A673 (cell line): ENCODE measurements around the gene PCDHGB6. TPM values are rescaled to one million over a fixed set of nuclear protein-coding genes. Genes with fewer than 3 reads are reported as not detected.
A peak's percentile ranks its signal among the peaks of the same experiment; 100 is the strongest.
"Not testable (repeated sequence)": the region's sequence is repeated elsewhere in the genome, so short reads cannot be mapped to it uniquely, and the experiment has no call there.

Experiments
- BruUV-seq: library from RNA; stranded (reverse); fragments of 400-500 nt; replicated peaks from 2 replicates; lab custom pipeline; 2021; lab: Mats Ljungman, UMichigan
- CTCF ChIA-PET: fragments of 300-600 bp; sonication (Branson Sonifier 250); formaldehyde crosslinking; loops from one replicate; lab custom pipeline; 2022; ENCODE audit warnings: antibody characterized with exemption; lab: Charles Lee
- POLR2A ChIA-PET: fragments of 300-600 bp; sonication (Branson Sonifier 250); formaldehyde crosslinking; loops from one replicate; lab custom pipeline; 2022; ENCODE audit warnings: antibody characterized with exemption; ENCODE audit not compliant: low non-redundant PET; lab: Charles Lee
- DNase-seq: peaks from one replicate; pipeline ENCODE4 v3.0.0-alpha.2; 2015; ENCODE audit warnings: low spot score
- H3K27ac ChIP-seq: fragments of 200-600 bp; sonication (generic); 2 replicates; pipeline ENCODE4 v1.5.1; 2016; ENCODE audit warnings: mixed run types, low read depth, mild to moderate bottlenecking, mixed read lengths, antibody characterized with exemption, low read length; ENCODE audit not compliant: poor library complexity, severe bottlenecking
- H3K27me3 ChIP-seq: fragments of 200-600 bp; sonication (generic); replicated peaks from 2 replicates; pipeline ENCODE4 v1.6.1; 2017; ENCODE audit warnings: mixed run types, low read depth, mild to moderate bottlenecking, mixed read lengths, antibody characterized with exemption, low read length; ENCODE audit not compliant: insufficient read depth, poor library complexity
- H3K36me3 ChIP-seq: fragments of 200-600 bp; sonication (generic); 2 replicates; pipeline ENCODE4 v1.6.1; 2016; ENCODE audit warnings: mixed run types, mild to moderate bottlenecking, mixed read lengths, antibody characterized with exemption, low read length; ENCODE audit not compliant: insufficient read depth, poor library complexity, severe bottlenecking
- H3K4me1 ChIP-seq: fragments of 200-600 bp; sonication (generic); 2 replicates; pipeline ENCODE4 v1.6.1; 2017; ENCODE audit warnings: mixed run types, mild to moderate bottlenecking, mixed read lengths, antibody characterized with exemption, low read length; ENCODE audit not compliant: insufficient read depth, poor library complexity, severe bottlenecking
- H3K4me3 ChIP-seq: fragments of 200-600 bp; sonication (generic); 2 replicates; pipeline ENCODE4 v1.5.1; 2016; ENCODE audit warnings: low read depth, mixed run types, mild to moderate bottlenecking, mixed read lengths, low read length; ENCODE audit not compliant: poor library complexity, severe bottlenecking
- H3K9me3 ChIP-seq: fragments of 200-600 bp; sonication (generic); 2 replicates; pipeline ENCODE4 v1.6.1; 2016; ENCODE audit warnings: mixed run types, low read depth, mild to moderate bottlenecking, mixed read lengths, antibody characterized with exemption, low read length; ENCODE audit not compliant: poor library complexity, severe bottlenecking
- CTCF ChIP-seq: fragments of 300-800, 200-600 bp; sonication (generic); conservative IDR thresholded peaks from 2 replicates; pipeline ENCODE4 v1.5.1; 2017; ENCODE audit warnings: low read depth, mild to moderate bottlenecking, antibody characterized with exemption, low read length, moderate library complexity, mixed read lengths
- EZH2 ChIP-seq: fragments of 200-600 bp; sonication (generic); IDR thresholded peaks from 2 replicates; pipeline ENCODE4 v1.6.1; 2017; ENCODE audit warnings: borderline replicate concordance, low read depth, mild to moderate bottlenecking, mixed read lengths, antibody characterized with exemption, low read length; ENCODE audit not compliant: poor library complexity, severe bottlenecking
- intact Hi-C: fragments of 100-400 bp; cut with micrococcal nuclease; formaldehyde crosslinking; loops from one replicate; pipeline ENCODE4 v1.10.0; 2022; ENCODE audit not compliant: unreplicated experiment
- total RNA-seq: library from RNA; stranded (reverse); gene quantifications from 2 replicates; pipeline ENCODE4 v1.2.3, GENCODE V29; 2021

Gene PCDHGB6
- total RNA-seq, 1 experiment from 2014 or later = 4.6 TPM

- Histone ChIP-seq H3K9me3 (peaks cover 87% of the 10 kb centered on the region), H3K36me3 (peaks cover 12% of the 10 kb centered on the region)
- POLR2A ChIA-PET, intact Hi-C loops, H3K4me1 ChIP-seq, H3K27ac ChIP-seq, H3K4me3 ChIP-seq, BruUV-seq, H3K27me3 ChIP-seq: not testable (repeated sequence)
- peak; percentile 24 for DNase-seq
- CTCF ChIA-PET = interaction anchor here (1.1 kb wide), 1 partner anchor 143 kb away, joined by 8 read pairs; no protein-coding TSS in a partner anchor
- 0 out of 2 replicates have a peak, but pooled peaks have one; percentile 37 for TF ChIP-seq CTCF
Observed at GRCh38 chr5:141417494-141418172, 9.8 kb downstream of the PCDHGB6 start, which contains the start of gene PCDHGB7. Gene PCDHGB7 (plus strand): TSS chr5:141417677. CDS start chr5:141417860, 183 bp downstream.

- no peak overlapping the region for H3K27ac ChIP-seq
- intact Hi-C loops = no loop called here
- no peaks in the 10 kb centered on the region for H3K27me3 ChIP-seq
- H3K36me3 ChIP-seq = no peaks in the 10 kb centered on the region
- DNase-seq = no peak
- H3K4me1 ChIP-seq = no peaks in the 10 kb centered on the region
- POLR2A ChIA-PET = no interaction called here
- TF ChIP-seq EZH2 (no peak), CTCF (no peak)
- BruUV-seq = no TSS peak
- no peak overlapping the region for H3K4me3 ChIP-seq
- CTCF ChIA-PET = interaction anchor here (3.1 kb wide), 1 partner anchor 145 kb away, joined by 15 read pairs; no protein-coding TSS in a partner anchor
- H3K9me3 ChIP-seq = peaks cover 87% of the 10 kb centered on the region
Observed at GRCh38 chr5:141419074-141419880, 11.5 kb downstream of the PCDHGB6 start.

DNA sequence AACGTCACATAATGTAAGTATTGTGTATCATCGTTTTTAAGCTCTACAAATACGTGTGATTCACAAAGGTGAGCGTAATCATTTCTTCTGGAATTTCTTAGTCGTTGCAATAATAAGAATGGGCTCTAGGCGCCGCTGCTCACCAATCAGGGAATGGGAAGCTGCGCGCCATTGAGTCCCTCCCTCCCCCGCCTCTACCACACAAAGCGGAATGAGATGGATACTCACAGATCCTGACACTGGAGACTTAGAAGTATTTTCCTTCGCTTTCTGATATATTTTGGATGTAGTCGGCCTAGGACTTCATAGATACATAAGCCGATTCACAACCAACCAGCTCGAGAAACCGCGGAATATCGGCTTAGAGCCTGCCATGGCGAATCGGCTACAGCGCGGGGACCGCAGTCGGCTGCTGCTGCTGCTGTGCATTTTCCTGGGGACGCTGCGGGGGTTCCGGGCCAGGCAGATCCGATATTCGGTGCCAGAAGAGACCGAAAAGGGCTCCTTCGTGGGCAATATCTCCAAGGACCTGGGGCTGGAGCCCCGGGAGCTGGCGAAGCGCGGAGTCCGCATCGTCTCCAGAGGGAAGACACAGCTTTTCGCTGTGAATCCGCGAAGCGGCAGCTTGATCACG is 13.2 kb downstream of the PCDHGB6 start, which contains the start of gene PCDHGA11:
TSS of gene PCDHGA11 (plus strand) at position 197 of the 634 bp plus-strand sequence. CDS start at position 374, 177 bp downstream.
- ChIA-PET POLR2A (no interaction called here), CTCF (interaction anchor here (0.6 to 3.1 kb wide), 10 partner anchors 9 to 146 kb away, joined by 3 to 15 read pairs (median 5); partner anchors contain the start of genes PCDHGA12 and PCDHGB3)
- Histone ChIP-seq H3K36me3 (peaks cover 10% of the 10 kb centered on the region), H3K4me3 (peak within 1 kb of the TSS; percentile 53), H3K9me3 (peaks cover 95% of the 10 kb centered on the region), H3K27ac (peak within 1 kb of the TSS; percentile 77), H3K4me1 (no peaks in the 10 kb centered on the region), H3K27me3 (no peaks in the 10 kb centered on the region)
- BruUV-seq = TSS peak; percentile 67
- intact Hi-C loops = loop anchor here (1.0 kb wide), 2 partner anchors 103 to 136 kb away; no protein-coding TSS in a partner anchor
- TF ChIP-seq EZH2 = no peak
- TF ChIP-seq CTCF = peak; percentile 69
- peak; percentile 85 for DNase-seq
